GM23338 (cell line): ENCODE measurements around the gene NCAPD2. TPM values are rescaled to one million over a fixed set of nuclear protein-coding genes. Genes with fewer than 3 reads are reported as not detected.

ENCODE experiments used
- ATAC-seq: fragments of 200-7000 bp; cut with Tn5 transposase; 3 replicates; pipeline ENCODE4 v1.9.1; 2020
- DNase-seq: peaks from one replicate; pipeline ENCODE4 v3.0.0-alpha.2; 2015; ENCODE audit warnings: low spot score
- H2AFZ ChIP-seq: fragments of 200-600 bp; sonication (generic); 2 replicates; pipeline ENCODE4 v1.8.0; 2016; ENCODE audit warnings: antibody characterized with exemption, mild to moderate bottlenecking, moderate library complexity
- H3F3A ChIP-seq: fragments of 200-600 bp; sonication (generic); replicated peaks from 2 replicates; pipeline ENCODE4 v1.8.0; 2017; ENCODE audit warnings: antibody characterized with exemption, mixed run types, low read depth
- H3K27ac ChIP-seq: fragments of 200-600 bp; sonication (generic); 2 replicates; pipeline ENCODE4 v1.6.1; 2016; ENCODE audit warnings: low read depth
- H3K27me3 ChIP-seq: fragments of 200-600 bp; sonication (generic); 2 replicates; pipeline ENCODE4 v1.8.0; 2016; ENCODE audit warnings: mild to moderate bottlenecking, mixed run types, moderate library complexity; ENCODE audit not compliant: insufficient read depth
- H3K36me3 ChIP-seq: fragments of 200-600 bp; sonication (generic); 2 replicates; pipeline ENCODE4 v1.8.0; 2016; ENCODE audit warnings: mild to moderate bottlenecking; ENCODE audit not compliant: insufficient read depth
- H3K4me1 ChIP-seq: fragments of 200-600 bp; sonication (generic); 2 replicates; pipeline ENCODE4 v1.8.0; 2016; ENCODE audit warnings: mild to moderate bottlenecking, moderate library complexity; ENCODE audit not compliant: insufficient read depth
- H3K4me2 ChIP-seq: fragments of 200-600 bp; sonication (generic); 2 replicates; pipeline ENCODE4 v1.7.1; 2017; ENCODE audit warnings: mixed run types
- H3K4me3 ChIP-seq: fragments of 200-600 bp; sonication (generic); 2 replicates; pipeline ENCODE4 v1.6.1; 2016; ENCODE audit warnings: mixed run types
- H3K79me2 ChIP-seq: fragments of 200-600 bp; sonication (generic); replicated peaks from 2 replicates; pipeline ENCODE4 v1.8.0; 2017; ENCODE audit warnings: mild to moderate bottlenecking; ENCODE audit not compliant: insufficient read depth
- H3K9me2 ChIP-seq: fragments of 200-600 bp; sonication (generic); 2 replicates; pipeline ENCODE4 v1.8.0; 2017; ENCODE audit not compliant: insufficient read depth
- H4K20me1 ChIP-seq: fragments of 200-600 bp; sonication (generic); replicated peaks from 2 replicates; pipeline ENCODE4 v1.8.0; 2017; ENCODE audit warnings: mild to moderate bottlenecking; ENCODE audit not compliant: insufficient read depth
- H3K27ac Mint-ChIP-seq: 2 replicates; pipeline ENCODE4 v1.8.0; 2020; ENCODE audit warnings: inconsistent platforms, mild to moderate bottlenecking, moderate library complexity, mixed read lengths
- H3K27me3 Mint-ChIP-seq: 3 replicates; pipeline ENCODE4 v1.8.0; 2022; ENCODE audit warnings: low read depth, mild to moderate bottlenecking, moderate library complexity, mixed read lengths, inconsistent platforms; ENCODE audit not compliant: insufficient read depth, poor library complexity
- H3K36me3 Mint-ChIP-seq: 3 replicates; pipeline ENCODE4 v1.8.0; 2021; ENCODE audit warnings: low read depth, mild to moderate bottlenecking, inconsistent platforms, moderate library complexity, mixed read lengths
- H3K4me1 Mint-ChIP-seq: 3 replicates; pipeline ENCODE4 v1.8.0; 2020; ENCODE audit warnings: mild to moderate bottlenecking, inconsistent platforms, mixed read lengths
- H3K4me3 Mint-ChIP-seq: 3 replicates; pipeline ENCODE4 v1.8.0; 2021; ENCODE audit warnings: moderate library complexity, mild to moderate bottlenecking, inconsistent platforms, mixed read lengths
- H3K9me3 Mint-ChIP-seq: 3 replicates; pipeline ENCODE4 v1.8.0; 2020; ENCODE audit warnings: moderate library complexity, mild to moderate bottlenecking, inconsistent platforms, mixed read lengths
- CREB1 ChIP-seq: fragments of 250-450 bp; sonication (Bioruptor Pico); IDR thresholded peaks from 2 replicates; pipeline ENCODE4 v1.5.0; 2020; ENCODE audit warnings: low read depth, mild to moderate bottlenecking, moderate library complexity
- EZH2 ChIP-seq: fragments of 200-600 bp; sonication (generic); IDR thresholded peaks from one replicate; pipeline ENCODE4 v1.8.0; 2017; ENCODE audit warnings: antibody characterized with exemption, mild to moderate bottlenecking, low read depth; ENCODE audit not compliant: unreplicated experiment
- EZH2phosphoT487 ChIP-seq: fragments of 200-600 bp; sonication (generic); IDR thresholded peaks from one replicate; pipeline ENCODE4 v1.8.1; 2018; ENCODE audit warnings: antibody characterized with exemption; ENCODE audit not compliant: unreplicated experiment
- JUNB ChIP-seq: IDR thresholded peaks from one replicate; pipeline ENCODE4 v1.6.1; 2016; ENCODE audit warnings: antibody characterized with exemption; ENCODE audit not compliant: unreplicated experiment
- NANOG ChIP-seq: IDR thresholded peaks from 2 replicates; pipeline ENCODE4 v1.6.1; 2016; ENCODE audit warnings: antibody characterized with exemption, borderline replicate concordance
- POLR2AphosphoS5 ChIP-seq: IDR thresholded peaks from 2 replicates; pipeline ENCODE4 v1.6.1; 2016; ENCODE audit warnings: antibody characterized with exemption, low read depth
- STAT1 ChIP-seq: IDR thresholded peaks from one replicate; pipeline ENCODE4 v1.6.1; 2016; ENCODE audit warnings: antibody characterized with exemption; ENCODE audit not compliant: unreplicated experiment
- ZNF114 ChIP-seq: fragments of 250-450 bp; sonication (Bioruptor Pico); IDR thresholded peaks from 2 replicates; pipeline ENCODE4 v1.5.0; 2020; ENCODE audit warnings: mild to moderate bottlenecking, moderate library complexity
- ZNF331 ChIP-seq: fragments of 250-450 bp; sonication (Bioruptor Pico); IDR thresholded peaks from 2 replicates; pipeline ENCODE4 v1.5.0; 2020; ENCODE audit warnings: low read depth, mild to moderate bottlenecking, moderate library complexity
- ZNF462 ChIP-seq: fragments of 250-450 bp; sonication (Bioruptor Pico); IDR thresholded peaks from 2 replicates; pipeline ENCODE4 v1.5.0; 2020; ENCODE audit warnings: mild to moderate bottlenecking, moderate library complexity
- polyA plus RNA-seq: library from polyadenylated mRNA; unstranded; fragments of >200 nt; fragmentation: Nextera tagmentation; extraction: Ambion mirVana; gene quantifications from 2 replicates; pipeline ENCODE4 v1.2.1, GENCODE V29; 2016
- total RNA-seq: library from RNA; depleted of rRNA; stranded (reverse); fragments of >200 nt; shearing (Covaris generic); gene quantifications from 2 replicates; pipeline ENCODE4 v1.2.3, GENCODE V29; 2014
- TF ChIP-seq, protein P1 (sequence below), 2 experiments: fragments of 200-600 bp in 1 of 2; sonication (generic) in 1 of 2; conservative IDR thresholded peaks; 2 replicates each; pipeline versions ENCODE4 v1.5.1 to v1.6.1; 2016 to 2017; ENCODE audit warnings: antibody characterized with exemption in 2 of 2, low read depth in 2 of 2, mild to moderate bottlenecking in 2 of 2, moderate library complexity in 1 of 2
- TF ChIP-seq, protein P2 (sequence below): IDR thresholded peaks from one replicate; pipeline ENCODE4 v1.6.1; 2018; ENCODE audit warnings: antibody characterized with exemption; ENCODE audit not compliant: unreplicated experiment
- TF ChIP-seq, protein P3 (sequence below): IDR thresholded peaks from 2 replicates; pipeline ENCODE4 v1.6.1; 2016; ENCODE audit warnings: antibody characterized with exemption

The NCAPD2 gene
- total and polyA plus RNA-seq, 2 experiments from 2014 or later: 34.2 to 217 TPM

- Histone ChIP-seq H3K27ac (no peak overlapping the region), H3K4me1 (no peaks in the 10 kb centered on the region; the same call in 1 of the 2 replicates), H3K36me3 (peaks cover 10% of the 10 kb centered on the region), H4K20me1 (peaks cover 10% of the 10 kb centered on the region; the same call in 1 of the 2 replicates), H3K79me2 (peaks cover 16% of the 10 kb centered on the region), H2AFZ (no peak overlapping the region), H3K9me2 (no peaks in the 10 kb centered on the region), H3K27me3 (no peaks in the 10 kb centered on the region), H3F3A (0 out of 2 replicates have a peak, but pooled peaks cover 3% of the 10 kb centered on the region), H3K4me3 (no peak overlapping the region), H3K4me2 (no peak overlapping the region)
- peaks cover 55% of the 10 kb centered on the region for H3K36me3 Mint-ChIP-seq
- peaks cover 21% of the 10 kb centered on the region for H3K4me1 Mint-ChIP-seq
- peak overlapping the region; percentile 70; the same call in 1 of the 2 replicates for H3K27ac Mint-ChIP-seq
- TF ChIP-seq, protein P1, sequence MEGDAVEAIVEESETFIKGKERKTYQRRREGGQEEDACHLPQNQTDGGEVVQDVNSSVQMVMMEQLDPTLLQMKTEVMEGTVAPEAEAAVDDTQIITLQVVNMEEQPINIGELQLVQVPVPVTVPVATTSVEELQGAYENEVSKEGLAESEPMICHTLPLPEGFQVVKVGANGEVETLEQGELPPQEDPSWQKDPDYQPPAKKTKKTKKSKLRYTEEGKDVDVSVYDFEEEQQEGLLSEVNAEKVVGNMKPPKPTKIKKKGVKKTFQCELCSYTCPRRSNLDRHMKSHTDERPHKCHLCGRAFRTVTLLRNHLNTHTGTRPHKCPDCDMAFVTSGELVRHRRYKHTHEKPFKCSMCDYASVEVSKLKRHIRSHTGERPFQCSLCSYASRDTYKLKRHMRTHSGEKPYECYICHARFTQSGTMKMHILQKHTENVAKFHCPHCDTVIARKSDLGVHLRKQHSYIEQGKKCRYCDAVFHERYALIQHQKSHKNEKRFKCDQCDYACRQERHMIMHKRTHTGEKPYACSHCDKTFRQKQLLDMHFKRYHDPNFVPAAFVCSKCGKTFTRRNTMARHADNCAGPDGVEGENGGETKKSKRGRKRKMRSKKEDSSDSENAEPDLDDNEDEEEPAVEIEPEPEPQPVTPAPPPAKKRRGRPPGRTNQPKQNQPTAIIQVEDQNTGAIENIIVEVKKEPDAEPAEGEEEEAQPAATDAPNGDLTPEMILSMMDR (conservative IDR thresholded peaks at IDR 0.05; ENCODE audit: low read depth in 2 of 2): no peak
- TF ChIP-seq EZH2 (no peak), ZNF462 (CRISPR knock-in tag) (no peak), STAT1 (no peak), POLR2AphosphoS5 (no peak), NANOG (no peak), CREB1 (CRISPR knock-in tag) (no peak), ZNF331 (no peak), JUNB (no peak), EZH2phosphoT487 (no peak), ZNF114 (CRISPR knock-in tag) (no peak)
- TF ChIP-seq, protein P2, sequence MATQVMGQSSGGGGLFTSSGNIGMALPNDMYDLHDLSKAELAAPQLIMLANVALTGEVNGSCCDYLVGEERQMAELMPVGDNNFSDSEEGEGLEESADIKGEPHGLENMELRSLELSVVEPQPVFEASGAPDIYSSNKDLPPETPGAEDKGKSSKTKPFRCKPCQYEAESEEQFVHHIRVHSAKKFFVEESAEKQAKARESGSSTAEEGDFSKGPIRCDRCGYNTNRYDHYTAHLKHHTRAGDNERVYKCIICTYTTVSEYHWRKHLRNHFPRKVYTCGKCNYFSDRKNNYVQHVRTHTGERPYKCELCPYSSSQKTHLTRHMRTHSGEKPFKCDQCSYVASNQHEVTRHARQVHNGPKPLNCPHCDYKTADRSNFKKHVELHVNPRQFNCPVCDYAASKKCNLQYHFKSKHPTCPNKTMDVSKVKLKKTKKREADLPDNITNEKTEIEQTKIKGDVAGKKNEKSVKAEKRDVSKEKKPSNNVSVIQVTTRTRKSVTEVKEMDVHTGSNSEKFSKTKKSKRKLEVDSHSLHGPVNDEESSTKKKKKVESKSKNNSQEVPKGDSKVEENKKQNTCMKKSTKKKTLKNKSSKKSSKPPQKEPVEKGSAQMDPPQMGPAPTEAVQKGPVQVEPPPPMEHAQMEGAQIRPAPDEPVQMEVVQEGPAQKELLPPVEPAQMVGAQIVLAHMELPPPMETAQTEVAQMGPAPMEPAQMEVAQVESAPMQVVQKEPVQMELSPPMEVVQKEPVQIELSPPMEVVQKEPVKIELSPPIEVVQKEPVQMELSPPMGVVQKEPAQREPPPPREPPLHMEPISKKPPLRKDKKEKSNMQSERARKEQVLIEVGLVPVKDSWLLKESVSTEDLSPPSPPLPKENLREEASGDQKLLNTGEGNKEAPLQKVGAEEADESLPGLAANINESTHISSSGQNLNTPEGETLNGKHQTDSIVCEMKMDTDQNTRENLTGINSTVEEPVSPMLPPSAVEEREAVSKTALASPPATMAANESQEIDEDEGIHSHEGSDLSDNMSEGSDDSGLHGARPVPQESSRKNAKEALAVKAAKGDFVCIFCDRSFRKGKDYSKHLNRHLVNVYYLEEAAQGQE: no peak
- TF ChIP-seq, protein P3, sequence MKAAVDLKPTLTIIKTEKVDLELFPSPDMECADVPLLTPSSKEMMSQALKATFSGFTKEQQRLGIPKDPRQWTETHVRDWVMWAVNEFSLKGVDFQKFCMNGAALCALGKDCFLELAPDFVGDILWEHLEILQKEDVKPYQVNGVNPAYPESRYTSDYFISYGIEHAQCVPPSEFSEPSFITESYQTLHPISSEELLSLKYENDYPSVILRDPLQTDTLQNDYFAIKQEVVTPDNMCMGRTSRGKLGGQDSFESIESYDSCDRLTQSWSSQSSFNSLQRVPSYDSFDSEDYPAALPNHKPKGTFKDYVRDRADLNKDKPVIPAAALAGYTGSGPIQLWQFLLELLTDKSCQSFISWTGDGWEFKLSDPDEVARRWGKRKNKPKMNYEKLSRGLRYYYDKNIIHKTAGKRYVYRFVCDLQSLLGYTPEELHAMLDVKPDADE: no peak
- ATAC-seq (no peak), DNase-seq (no peak)
- H3K9me3 Mint-ChIP-seq: no peaks in the 10 kb centered on the region
- H3K27me3 Mint-ChIP-seq: peaks cover 8% of the 10 kb centered on the region
- no peak overlapping the region for H3K4me3 Mint-ChIP-seq
These were observed 54.1 kb downstream of the NCAPD2 start for GRCh38 chr12:6547987-6548386.
